Activated CD4-positive, alpha-beta T cell treated with anti-CD3 and anti-CD28 coated beads, Interleukin-2, amount 50 U/mL, for 1 hour (primary cell): ENCODE data around the gene UMAD1.

Experiments
- DNase-seq: peaks from one replicate; pipeline ENCODE4 v3.0.0-alpha.2; 2020

UMAD1 gene

DNA sequence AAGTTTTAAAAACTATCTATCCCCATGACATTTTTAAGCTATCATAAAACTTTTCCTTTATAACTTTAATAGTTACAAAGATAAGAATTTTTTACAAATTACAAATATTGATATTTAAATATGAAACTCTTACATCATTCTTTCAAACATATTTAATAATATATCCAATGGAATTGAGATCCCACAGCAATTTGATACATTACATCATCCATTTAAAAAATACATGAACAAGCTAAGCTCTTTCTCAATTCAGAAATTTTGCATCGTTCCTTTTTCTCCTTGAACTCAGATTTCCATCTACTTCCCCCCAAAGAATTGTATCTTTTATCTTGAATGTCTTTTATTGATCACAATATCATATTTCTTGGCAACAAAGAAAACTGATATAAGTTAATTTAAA, 209.6 kb downstream of the UMAD1 start:
- no peak for DNase-seq

DNA sequence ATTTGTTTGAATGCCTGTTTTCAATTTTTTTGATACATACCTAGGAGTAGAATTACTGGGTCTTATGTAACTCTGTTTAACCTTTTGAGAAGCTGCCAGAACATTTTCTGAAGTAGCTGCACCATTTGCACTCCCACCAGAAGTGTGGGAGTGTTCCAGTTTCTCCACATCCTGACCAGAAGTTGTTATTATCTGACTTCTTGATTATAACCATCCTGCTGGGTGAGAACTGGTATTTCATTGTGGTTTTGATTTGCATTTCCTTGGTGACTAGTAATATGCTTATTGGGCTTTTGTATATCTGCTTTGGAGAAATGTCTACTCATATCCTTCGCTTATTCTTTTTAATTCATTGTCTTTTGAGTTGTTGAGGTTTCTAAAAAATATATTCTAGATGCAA, 210.8 kb downstream of the UMAD1 start:
- no peak for DNase-seq

DNA sequence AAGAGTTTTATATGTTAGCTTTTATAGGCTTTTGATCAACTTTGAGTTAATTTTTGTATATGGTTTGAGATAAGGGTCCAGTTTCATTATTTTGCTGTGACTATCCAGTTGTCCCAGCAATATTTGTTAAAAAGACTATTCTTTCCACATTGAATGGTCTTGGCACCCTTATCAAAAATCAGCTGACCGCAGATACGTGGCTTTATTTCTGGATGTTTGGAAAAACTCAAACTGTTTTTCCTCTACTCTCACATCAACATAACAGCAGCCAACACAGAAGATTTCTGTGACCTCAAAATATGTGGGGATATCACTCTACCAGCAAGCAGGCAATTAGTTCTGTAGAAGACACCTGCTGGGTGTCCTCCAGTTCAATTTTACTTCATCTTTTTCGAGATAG, 211.4 kb downstream of the UMAD1 start:
- DNase-seq = no peak

DNA sequence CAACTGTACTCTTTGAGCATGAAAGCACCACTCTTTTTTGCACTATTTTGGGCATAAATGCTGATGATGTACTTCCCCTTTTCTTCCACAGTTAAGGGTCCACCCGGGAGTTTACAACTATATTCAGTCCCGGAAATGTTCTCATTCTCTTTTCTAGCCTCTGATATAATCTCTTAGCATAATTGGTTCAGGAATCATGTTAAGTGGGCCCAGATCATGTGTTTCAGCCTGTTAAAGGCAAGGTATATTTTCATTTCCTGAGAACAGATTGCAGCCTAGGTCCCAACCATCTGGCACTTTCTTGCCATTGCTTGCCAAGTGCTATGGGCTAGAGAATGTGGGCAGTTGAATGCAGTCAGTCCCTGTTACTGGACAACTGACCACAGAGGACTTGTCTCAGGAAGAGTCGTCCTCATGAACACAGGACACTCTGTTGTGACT, 216.6 kb downstream of the UMAD1 start:
- no peak for DNase-seq

DNA sequence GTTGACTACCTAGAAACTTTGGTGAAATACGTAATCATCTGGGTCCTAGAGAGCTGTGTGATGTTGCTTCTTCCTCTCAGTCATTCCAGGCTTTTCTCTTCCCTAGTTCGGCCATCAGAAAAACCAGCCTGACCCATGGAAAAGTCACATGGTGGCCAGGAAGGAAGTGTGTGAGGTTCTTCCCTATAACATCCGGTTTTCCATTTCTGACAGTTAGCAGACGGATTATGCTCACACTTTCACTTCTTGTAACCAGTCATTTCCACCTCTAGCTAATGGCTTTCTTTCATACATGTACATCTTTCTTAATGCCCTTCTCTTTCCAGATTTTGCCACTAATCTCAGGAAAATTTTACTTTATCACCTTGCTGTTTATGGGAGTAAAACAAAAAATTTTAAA, 218.0 kb downstream of the UMAD1 start:
- no peak for DNase-seq

DNA sequence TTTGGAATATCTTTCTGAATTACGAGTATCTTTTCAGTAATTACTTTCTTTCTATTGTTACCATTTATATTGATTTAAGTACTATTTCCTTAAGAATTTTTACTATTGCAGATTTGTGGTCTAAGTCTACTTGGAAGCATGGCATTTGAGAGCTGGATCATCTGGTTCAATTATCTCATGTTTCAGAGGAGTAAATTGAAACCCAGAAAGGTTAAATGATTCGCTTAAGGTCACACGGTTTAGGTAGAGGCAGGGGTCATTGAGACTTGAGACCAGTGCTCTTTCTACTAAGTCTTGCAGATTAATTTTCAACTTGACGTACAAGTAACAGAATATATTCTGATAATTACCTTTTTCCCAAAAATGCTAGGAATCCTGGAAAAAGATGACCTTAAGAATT, 218.9 kb downstream of the UMAD1 start:
- DNase-seq = no peak

DNA sequence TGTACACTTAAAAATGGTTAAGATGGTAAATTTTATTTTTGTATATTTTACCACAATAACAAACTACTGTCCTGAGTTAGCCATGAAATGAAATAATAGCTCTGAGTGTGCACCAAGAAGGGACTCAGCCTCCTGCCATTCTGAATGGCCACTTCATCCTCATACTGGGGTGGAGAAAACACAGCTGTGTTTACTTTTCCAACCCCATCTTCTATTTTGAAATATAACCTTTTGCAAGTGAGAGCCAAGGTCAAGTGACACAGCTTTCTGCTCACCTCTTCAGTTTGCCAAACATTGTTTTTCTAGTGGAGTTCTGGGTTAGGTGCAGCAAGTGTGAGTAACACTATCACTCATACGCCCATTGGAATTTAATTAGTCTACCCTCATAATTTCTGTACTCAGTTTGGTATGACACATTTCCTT, 220.7 kb downstream of the UMAD1 start:
- no peak for DNase-seq

DNA sequence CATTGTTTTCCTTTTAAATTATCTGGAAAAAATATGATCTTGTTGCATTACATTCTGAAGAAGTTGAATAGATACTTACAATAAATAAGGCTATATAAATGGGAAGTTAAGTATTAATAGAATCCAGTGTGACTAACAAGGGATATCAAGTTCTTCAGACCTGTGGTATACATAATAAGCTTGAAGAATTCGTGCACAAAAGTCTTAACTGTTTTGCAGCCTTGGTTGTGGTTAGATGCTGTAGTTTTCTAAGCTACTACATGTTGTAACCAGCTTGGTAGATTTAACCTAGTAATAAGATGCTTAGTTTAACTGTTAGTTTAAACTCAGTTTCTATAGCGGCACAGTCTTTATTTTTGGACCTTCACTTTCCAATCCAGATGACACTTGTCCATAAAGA, 221.8 kb downstream of the UMAD1 start:
- DNase-seq = no peak

DNA sequence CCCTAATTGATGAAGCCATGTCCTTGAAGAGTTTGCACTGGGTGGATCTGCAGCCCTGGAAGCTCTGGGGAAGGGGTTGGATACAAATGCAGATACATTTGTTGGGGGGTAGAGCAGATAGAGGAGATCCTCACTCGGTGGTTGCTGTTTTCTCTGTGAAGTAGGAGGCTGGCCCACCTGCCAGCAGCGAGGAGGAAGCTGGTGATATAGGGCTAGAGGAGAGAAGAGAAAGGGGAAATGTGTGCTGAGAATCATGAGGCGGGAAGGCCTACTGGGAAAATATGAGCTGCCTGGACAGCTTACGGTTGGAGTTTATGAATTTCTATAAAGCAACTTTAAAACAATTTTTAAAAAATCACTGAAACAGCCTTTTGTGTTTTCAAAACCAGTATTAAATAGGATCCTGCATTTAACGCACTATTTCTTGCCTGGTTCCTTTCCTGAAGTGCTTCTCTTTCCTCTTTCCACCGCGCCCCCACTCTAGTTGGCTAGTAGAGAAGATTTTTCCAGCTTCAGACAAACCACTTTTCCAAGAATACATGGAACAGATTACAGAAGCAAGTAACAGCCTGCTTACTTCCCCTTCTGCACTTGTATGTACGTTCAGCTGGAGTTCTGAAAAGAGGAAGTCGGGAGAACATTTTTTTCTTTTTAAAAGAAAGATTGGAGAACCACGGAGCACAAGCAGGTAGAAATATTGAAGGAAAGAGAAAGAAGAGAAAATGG, 227.5 kb downstream of the UMAD1 start:
- DNase-seq = no peak

DNA sequence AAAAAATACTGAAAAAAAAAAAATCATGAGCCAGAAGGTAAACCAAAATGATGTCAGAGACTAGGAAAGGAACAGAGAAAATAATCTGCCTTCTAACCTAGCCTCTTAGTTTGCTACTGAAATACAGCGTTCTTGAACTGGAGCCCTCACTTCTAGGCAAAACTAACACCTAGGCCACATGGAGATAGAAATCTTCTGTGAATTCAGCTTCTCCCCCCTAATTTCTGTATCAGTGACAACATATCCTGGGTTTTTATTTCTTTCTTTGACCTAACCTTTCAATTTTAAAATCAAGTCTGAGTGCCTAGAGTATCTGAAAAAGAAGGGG, 228.0 kb downstream of the UMAD1 start:
- no peak for DNase-seq

DNA sequence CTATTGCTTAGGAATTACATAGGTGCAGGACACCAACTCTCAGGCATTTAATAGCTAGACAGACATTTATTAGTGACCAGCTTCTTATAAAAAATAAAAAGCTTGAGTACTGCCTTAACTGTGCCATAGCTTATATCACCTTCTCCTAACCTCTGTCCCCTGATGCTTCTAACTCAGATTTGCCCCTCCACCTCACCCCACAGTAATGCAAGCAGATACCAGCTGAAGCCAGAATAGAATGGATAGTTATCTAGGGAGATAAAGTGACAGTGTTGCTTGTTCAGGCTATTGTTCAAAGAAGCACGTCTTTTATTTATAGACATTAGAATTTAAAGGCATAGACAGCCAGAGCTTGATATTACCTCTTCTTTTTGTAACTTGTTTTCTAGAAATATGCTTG, 228.5 kb downstream of the UMAD1 start:
- no peak for DNase-seq

DNA sequence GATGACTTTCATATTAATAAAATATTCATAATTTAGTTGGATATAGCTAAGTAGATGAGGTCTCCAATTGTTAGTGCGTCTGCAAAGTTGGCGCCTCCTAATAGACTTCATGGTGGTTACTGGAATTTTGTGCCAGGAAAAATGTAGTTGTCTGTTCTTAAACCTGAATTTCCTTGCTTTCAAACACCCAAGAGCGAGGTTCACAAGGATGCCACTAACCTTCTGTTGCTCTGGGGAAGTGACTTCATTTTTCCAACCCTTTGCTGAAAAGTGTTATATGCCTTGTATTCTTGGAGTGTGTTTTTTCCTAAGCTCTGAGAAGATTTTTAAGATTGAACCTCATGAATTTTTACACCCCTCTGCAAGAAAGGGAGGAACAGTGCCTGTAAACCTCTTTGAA, 229.1 kb downstream of the UMAD1 start:
- no peak for DNase-seq

DNA sequence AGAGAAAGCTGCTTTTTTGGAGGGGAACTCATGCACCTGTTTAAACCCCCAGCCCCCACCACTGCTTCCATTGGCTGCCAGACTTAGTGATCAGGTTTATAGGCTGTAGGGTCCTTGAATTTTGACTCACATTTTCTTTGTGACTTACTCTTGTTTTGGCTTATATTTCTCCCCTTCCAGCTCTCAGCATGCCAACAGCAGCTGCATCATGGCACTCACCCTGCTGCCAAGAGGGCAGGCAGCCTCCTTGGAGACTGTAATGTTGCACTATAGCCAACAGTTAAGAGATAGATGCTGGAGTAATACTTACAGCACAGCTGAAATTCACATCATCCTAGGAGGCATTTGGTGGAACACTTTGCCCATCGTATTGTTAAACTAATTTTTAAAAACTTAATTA, 230.0 kb downstream of the UMAD1 start:
- no peak for DNase-seq

DNA sequence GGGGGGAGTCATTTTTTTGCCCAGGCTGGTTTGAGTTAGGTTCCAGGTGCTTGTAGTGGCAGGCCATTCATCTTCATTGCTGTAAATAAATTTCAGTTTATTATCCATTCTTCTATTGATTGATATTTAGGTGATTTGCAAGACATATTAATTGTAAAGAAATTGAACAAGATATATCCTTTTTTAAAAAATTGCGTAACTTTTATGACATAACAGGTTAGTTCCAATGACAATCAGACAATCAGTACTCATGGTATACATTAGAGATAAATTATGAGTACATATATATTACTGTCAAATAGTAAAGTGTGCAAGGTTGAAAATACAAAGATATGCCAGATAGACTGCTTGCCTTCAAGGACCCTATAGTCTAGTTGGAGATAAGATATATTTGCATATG, 235.9 kb downstream of the UMAD1 start:
- DNase-seq = no peak

DNA sequence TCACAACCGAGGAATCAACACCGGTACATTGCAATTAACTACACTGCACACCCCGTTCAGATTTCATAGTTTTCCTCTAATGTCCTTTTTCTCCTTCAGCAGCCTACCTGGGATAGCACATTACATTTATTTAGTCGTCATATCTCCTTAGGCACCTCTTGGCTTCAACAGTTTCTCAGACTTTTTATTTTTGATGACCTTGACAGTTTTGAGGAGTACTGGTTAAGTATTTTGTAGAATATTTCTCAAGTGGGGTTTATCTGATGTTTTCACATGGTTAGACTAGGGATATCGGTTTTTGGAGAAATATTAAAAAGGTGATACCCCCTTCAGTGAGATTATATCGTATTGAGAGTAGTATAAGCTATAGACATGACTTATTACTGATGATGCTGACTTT, 241.0 kb downstream of the UMAD1 start:
- no peak for DNase-seq

DNA sequence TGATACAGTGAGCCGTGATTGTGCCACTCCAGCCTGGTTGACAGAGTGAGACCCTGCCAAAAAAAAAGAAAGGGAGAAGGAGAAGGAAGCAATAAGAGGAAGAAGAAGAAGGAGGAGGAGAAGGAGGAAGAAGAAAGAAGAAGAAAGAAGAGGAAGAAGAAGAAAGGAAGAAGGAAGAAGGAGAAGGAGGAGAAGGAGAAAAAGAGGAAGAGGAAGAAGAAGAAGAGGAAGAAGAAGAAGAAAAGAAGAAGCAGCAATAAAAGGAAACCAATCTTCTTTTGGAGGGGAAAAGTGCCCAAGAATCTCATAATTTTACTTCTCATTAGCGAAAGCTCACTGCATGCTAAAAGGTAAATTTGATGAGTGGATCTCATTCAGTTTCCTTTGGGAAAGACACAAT, 242.3 kb downstream of the UMAD1 start:
- DNase-seq = no peak

DNA sequence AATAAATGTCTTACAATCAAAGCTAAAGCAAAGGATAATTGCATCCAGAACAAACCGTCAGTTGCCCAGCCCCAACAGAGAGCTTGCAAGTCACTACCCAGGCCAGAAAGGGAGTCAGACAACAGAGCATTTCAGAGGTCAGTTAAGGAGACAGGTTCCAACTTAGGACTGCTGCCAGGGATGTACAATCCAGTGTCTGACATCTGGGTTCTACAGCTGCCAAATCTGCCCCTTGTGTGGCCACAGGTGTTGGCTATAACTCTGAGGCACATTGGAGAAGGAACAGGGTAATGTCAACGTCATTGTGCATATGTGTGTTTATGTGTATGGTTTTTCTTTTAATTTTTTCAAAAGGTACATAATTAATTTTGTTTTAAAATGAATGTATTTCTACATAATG, 242.8 kb downstream of the UMAD1 start:
- no peak for DNase-seq

DNA sequence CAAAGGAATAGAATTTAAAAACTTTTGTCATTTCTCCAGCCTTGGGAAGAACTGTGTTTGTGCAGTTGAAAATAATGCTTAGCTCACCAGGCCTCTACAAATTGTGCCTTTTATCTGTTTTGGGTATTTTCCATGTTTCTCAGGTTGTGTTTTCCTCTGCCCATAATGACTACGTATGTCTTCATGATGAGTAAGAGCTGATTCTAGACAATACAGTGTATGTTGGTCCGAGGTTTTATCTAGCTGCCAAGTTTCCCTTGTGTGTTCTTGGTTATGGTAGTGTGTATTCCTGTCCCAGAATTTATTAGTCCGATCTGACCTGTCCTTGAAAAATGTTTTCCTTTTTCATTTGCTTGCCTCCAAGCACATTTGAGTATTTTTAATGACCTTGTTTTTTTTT, 244.3 kb downstream of the UMAD1 start:
- no peak for DNase-seq

DNA sequence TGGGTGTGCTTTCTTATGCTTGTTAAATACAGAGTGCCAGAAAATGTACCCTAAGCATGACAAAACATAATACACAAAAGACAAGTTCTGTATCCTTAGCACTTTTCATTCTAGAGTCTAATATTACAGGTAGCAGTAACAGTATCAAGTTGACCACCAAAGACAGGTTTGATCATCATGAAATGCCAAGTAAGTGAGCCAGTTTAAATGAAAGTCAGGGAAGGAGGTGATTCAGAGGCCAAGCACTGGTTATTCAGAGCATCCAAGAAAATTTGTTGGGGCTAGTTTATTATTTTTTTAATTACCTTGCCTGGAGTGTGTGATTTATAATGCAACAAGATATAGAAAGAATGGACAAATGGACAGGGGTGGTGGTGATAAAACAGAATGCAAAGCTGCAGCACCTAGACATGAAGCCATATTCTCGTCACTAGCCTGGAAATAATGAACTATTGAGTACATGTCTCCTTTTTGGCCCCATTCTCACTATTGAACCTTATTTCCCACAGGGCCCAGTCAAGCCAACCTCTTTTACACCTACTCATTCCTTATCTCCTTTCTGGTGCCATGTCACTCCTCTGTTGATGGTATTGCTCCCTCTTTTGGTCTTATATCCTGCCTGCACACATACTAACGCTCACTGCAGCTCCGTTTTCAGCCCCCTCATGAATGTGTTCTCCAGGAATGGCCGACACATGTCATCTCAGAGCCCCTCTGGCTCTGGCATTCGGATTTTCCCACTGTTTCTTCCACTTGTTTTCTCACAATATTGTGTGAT, 249.4 kb downstream of the UMAD1 start:
- DNase-seq = no peak

DNA sequence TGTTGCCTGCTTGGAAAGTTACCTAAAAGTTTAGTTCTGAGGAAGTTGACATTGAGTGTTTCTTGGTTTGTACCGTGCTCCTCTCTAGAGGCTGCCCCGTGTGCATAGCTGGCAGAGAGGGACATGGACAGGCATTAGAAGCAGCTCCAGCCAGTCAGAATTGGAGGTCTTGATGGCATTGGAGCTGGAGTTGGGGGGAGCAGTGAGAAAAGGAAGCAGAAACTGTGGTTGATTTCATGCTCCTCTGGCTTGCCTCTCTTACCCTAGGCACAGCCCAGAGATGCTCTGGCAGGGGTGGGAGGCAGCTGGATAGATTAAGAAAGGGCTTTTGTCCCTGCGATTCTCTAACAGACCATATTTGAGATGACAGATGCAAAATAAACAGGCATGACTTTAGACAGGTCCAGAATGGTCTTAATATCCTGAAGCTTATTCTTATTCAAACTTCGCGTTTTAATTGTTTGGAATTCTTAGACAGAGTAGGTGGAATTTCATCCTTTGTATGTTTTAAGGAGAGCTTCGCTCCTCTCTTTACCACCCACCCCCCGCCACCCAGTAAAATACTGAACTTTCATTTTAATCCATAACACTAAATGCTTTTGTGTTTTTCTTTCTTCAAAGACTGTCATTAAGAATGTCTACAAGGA, 254.6 kb downstream of the UMAD1 start:
- no peak for DNase-seq

DNA sequence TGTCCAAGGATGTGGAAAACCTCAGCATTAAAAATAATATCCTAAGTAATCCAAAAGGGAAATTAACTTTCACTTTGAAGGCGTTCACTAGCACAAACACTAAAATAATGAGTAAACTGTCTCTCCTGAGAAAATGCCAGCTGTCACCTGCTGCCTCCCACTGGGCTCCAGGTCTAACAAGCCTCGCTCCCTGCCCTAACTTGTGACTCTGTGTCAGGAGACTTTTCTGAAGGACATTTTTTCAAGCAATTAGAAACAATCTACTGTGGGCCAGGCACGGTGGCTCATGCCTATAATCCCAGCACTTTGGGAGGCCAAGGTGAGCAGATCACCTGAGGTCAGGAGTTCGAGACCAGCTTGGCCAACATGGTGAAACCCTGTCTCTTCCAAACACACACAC, 255.2 kb downstream of the UMAD1 start:
- DNase-seq = no peak

DNA sequence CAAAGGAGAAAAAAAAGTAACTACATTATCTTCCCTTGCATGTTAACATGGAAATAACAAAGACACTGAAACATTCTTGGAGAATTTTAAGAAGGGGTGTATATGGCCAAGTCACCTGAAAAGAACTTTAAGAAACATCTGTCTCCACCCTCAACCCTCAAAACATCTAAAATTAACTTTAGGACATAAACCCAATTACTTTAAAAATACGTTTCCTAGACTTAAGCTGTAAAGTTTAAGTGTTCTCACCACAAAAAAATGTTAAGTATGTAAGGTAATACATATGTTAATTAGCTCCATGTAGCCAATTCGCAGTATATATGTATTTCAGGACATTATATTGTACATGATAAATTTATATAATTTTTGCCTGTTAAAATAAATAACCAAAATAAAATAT, 257.0 kb downstream of the UMAD1 start:
- DNase-seq = no peak

DNA sequence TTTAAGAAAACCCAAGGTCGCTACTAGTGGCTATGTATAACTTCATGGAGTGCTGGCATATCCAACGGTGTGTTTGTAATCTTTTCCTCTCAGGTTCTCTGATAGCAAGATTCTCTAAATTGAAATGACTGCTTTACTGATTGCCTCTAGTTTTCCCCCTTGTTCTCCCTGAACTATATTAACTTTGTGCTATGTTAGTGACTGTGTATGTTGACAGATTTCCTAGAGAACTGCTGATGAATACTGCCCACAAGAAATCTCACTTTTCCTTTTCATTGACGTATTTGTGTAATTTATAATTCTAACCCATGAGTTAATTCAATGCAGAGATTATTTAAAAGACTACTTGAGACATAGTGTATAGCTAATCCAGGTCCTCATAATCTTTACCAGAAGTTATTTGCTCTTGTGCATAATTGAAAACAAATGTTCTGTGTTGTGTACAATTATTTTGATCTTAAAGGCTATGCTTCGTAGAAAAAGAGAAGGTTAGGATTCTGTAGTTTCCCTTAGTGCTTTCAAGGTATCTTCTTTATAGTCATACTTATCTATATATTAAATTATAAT, 257.5 kb downstream of the UMAD1 start:
- DNase-seq = no peak

DNA sequence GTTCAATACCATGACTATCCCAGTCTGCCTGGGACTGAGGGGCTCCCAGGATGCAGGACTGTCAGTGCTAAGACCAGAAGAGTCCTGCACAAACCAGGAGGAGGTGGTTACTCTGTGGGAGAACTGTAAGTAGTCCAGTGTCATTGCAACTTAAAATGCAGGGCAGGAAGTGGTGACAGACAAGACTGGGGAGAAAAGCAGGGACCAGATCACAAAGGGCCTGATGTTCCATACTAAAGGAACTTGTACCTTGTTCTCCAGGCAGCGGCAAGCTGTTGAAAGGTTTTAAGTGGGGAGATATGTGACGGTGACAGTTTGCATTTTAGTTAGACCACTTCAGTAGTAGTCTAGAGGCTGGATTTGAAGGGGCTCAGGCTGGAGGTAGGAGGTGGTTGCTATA, 262.3 kb downstream of the UMAD1 start:
- DNase-seq = no peak
